A673 (cell line): ENCODE data around the gene AAGAB. TPM values are rescaled to one million over a fixed set of nuclear protein-coding genes. Genes with fewer than 3 reads are reported as not detected.
"Not testable (repeated sequence)": the region's sequence is repeated elsewhere in the genome, so short reads cannot be mapped to it uniquely, and the experiment has no call there.

Experiments
- BruUV-seq: library from RNA; stranded (reverse); fragments of 400-500 nt; replicated peaks from 2 replicates; lab custom pipeline; 2021; lab: Mats Ljungman, UMichigan
- CTCF ChIA-PET: fragments of 300-600 bp; sonication (Branson Sonifier 250); formaldehyde crosslinking; loops from one replicate; lab custom pipeline; 2022; ENCODE audit warnings: antibody characterized with exemption; lab: Charles Lee
- POLR2A ChIA-PET: fragments of 300-600 bp; sonication (Branson Sonifier 250); formaldehyde crosslinking; loops from one replicate; lab custom pipeline; 2022; ENCODE audit warnings: antibody characterized with exemption; ENCODE audit not compliant: low non-redundant PET; lab: Charles Lee
- DNase-seq: peaks from one replicate; pipeline ENCODE4 v3.0.0-alpha.2; 2015; ENCODE audit warnings: low spot score
- H3K27ac ChIP-seq: fragments of 200-600 bp; sonication (generic); 2 replicates; pipeline ENCODE4 v1.5.1; 2016; ENCODE audit warnings: mixed run types, low read depth, mild to moderate bottlenecking, mixed read lengths, antibody characterized with exemption, low read length; ENCODE audit not compliant: poor library complexity, severe bottlenecking
- H3K27me3 ChIP-seq: fragments of 200-600 bp; sonication (generic); replicated peaks from 2 replicates; pipeline ENCODE4 v1.6.1; 2017; ENCODE audit warnings: mixed run types, low read depth, mild to moderate bottlenecking, mixed read lengths, antibody characterized with exemption, low read length; ENCODE audit not compliant: insufficient read depth, poor library complexity
- H3K36me3 ChIP-seq: fragments of 200-600 bp; sonication (generic); 2 replicates; pipeline ENCODE4 v1.6.1; 2016; ENCODE audit warnings: mixed run types, mild to moderate bottlenecking, mixed read lengths, antibody characterized with exemption, low read length; ENCODE audit not compliant: insufficient read depth, poor library complexity, severe bottlenecking
- H3K4me1 ChIP-seq: fragments of 200-600 bp; sonication (generic); 2 replicates; pipeline ENCODE4 v1.6.1; 2017; ENCODE audit warnings: mixed run types, mild to moderate bottlenecking, mixed read lengths, antibody characterized with exemption, low read length; ENCODE audit not compliant: insufficient read depth, poor library complexity, severe bottlenecking
- H3K4me3 ChIP-seq: fragments of 200-600 bp; sonication (generic); 2 replicates; pipeline ENCODE4 v1.5.1; 2016; ENCODE audit warnings: low read depth, mixed run types, mild to moderate bottlenecking, mixed read lengths, low read length; ENCODE audit not compliant: poor library complexity, severe bottlenecking
- H3K9me3 ChIP-seq: fragments of 200-600 bp; sonication (generic); 2 replicates; pipeline ENCODE4 v1.6.1; 2016; ENCODE audit warnings: mixed run types, low read depth, mild to moderate bottlenecking, mixed read lengths, antibody characterized with exemption, low read length; ENCODE audit not compliant: poor library complexity, severe bottlenecking
- CTCF ChIP-seq: fragments of 300-800, 200-600 bp; sonication (generic); conservative IDR thresholded peaks from 2 replicates; pipeline ENCODE4 v1.5.1; 2017; ENCODE audit warnings: low read depth, mild to moderate bottlenecking, antibody characterized with exemption, low read length, moderate library complexity, mixed read lengths
- EZH2 ChIP-seq: fragments of 200-600 bp; sonication (generic); IDR thresholded peaks from 2 replicates; pipeline ENCODE4 v1.6.1; 2017; ENCODE audit warnings: borderline replicate concordance, low read depth, mild to moderate bottlenecking, mixed read lengths, antibody characterized with exemption, low read length; ENCODE audit not compliant: poor library complexity, severe bottlenecking
- intact Hi-C: fragments of 100-400 bp; cut with micrococcal nuclease; formaldehyde crosslinking; loops from one replicate; pipeline ENCODE4 v1.10.0; 2022; ENCODE audit not compliant: unreplicated experiment
- total RNA-seq: library from RNA; stranded (reverse); gene quantifications from 2 replicates; pipeline ENCODE4 v1.2.3, GENCODE V29; 2021

The AAGAB gene
- total RNA-seq, 1 experiment from 2014 or later = 54.8 TPM

GRCh38 chr15:67290319-67290718, 35.9 kb upstream of the AAGAB start:
- intact Hi-C loops = no loop called here
- ChIA-PET POLR2A (no interaction called here), CTCF (no interaction called here)
- H3K4me1 ChIP-seq = no peaks in the 10 kb centered on the region
- H3K9me3 ChIP-seq = peaks cover 6% of the 10 kb centered on the region
- no peak for DNase-seq
- BruUV-seq = no TSS peak
- H3K27me3 ChIP-seq = no peaks in the 10 kb centered on the region
- TF ChIP-seq CTCF (no peak), EZH2 (no peak)
- no peaks in the 10 kb centered on the region for H3K36me3 ChIP-seq
- no peak overlapping the region for H3K27ac ChIP-seq
- H3K4me3 ChIP-seq = no peak overlapping the region

GRCh38 chr15:67286400-67286799, 31.9 kb upstream of the AAGAB start:
- H3K27ac ChIP-seq, H3K4me3 ChIP-seq, H3K4me1 ChIP-seq, DNase-seq, BruUV-seq, CTCF ChIA-PET, POLR2A ChIA-PET, intact Hi-C loops, H3K27me3 ChIP-seq, H3K36me3 ChIP-seq, H3K9me3 ChIP-seq: not testable (repeated sequence)

- H3K27ac ChIP-seq, DNase-seq, CTCF ChIA-PET, POLR2A ChIA-PET, H3K36me3 ChIP-seq, H3K27me3 ChIP-seq, H3K4me1 ChIP-seq, intact Hi-C loops, BruUV-seq, H3K4me3 ChIP-seq, H3K9me3 ChIP-seq: not testable (repeated sequence)
These were observed 31.2 kb upstream of the AAGAB start for GRCh38 chr15:67285625-67286024.

GRCh38 chr15:67281714-67282113, 27.3 kb upstream of the AAGAB start:
- ChIA-PET CTCF (no interaction called here), POLR2A (no interaction called here)
- no TSS peak for BruUV-seq
- no peak for DNase-seq
- Histone ChIP-seq H3K27me3 (no peaks in the 10 kb centered on the region), H3K4me3 (no peak overlapping the region), H3K36me3 (no peaks in the 10 kb centered on the region), H3K27ac (no peak overlapping the region), H3K9me3 (peaks cover 8% of the 10 kb centered on the region), H3K4me1 (no peaks in the 10 kb centered on the region)
- TF ChIP-seq EZH2 (no peak), CTCF (no peak)
- intact Hi-C loops = no loop called here
